Eye (tissue), 1 donor: ENCODE data around the gene TRMT112.

Source experiments
- DNase-seq: peaks from one replicate; pipeline ENCODE4 v3.0.0-alpha.2; 2015

The TRMT112 gene

GRCh38 chr11:64306563-64306875 is 10.8 kb downstream of the TRMT112 start:
- no peak for DNase-seq

GRCh38 chr11:64305691-64306562 is 11.4 kb downstream of the TRMT112 start:
- peak; percentile 78 for DNase-seq

GRCh38 chr11:64305075-64305690 is 12.2 kb downstream of the TRMT112 start, which contains the start of gene ESRRA:
TSS of gene ESRRA (plus strand) at chr11:64305524. CDS start at chr11:64307180, 1,656 bp downstream.
- DNase-seq: peak; percentile 99

GRCh38 chr11:64304316-64305072 is 12.9 kb downstream of the TRMT112 start:
- DNase-seq: peak; percentile 97

GRCh38 chr11:64304032-64304315 is 13.4 kb downstream of the TRMT112 start:
- DNase-seq: no peak

- no peak for DNase-seq
These were observed 14.0 kb downstream of the TRMT112 start for GRCh38 chr11:64303109-64304031.

- peak; percentile 55 for DNase-seq
These were observed 17.3 kb downstream of the TRMT112 start, which contains the start of gene CATSPERZ for GRCh38 chr11:64299847-64300648. TSS of gene CATSPERZ (plus strand) at chr11:64300358. CDS start at chr11:64300411, 53 bp downstream.

- peak; percentile 77 for DNase-seq
These were observed 18.2 kb downstream of the TRMT112 start for GRCh38 chr11:64298966-64299846.

- DNase-seq: peak; percentile 42
These were observed 19.5 kb downstream of the TRMT112 start for GRCh38 chr11:64297699-64298358.

GRCh38 chr11:64296830-64297698 is 20.3 kb downstream of the TRMT112 start:
- DNase-seq: peak; percentile 30

GRCh38 chr11:64296236-64296635 is 21.1 kb downstream of the TRMT112 start:
- no peak for DNase-seq

- DNase-seq: no peak
These were observed 21.6 kb downstream of the TRMT112 start for GRCh38 chr11:64295760-64296159.

- DNase-seq: peak; percentile 81
These were observed 22.6 kb downstream of the TRMT112 start for GRCh38 chr11:64294774-64295173.

GRCh38 chr11:64292460-64293254 is 24.7 kb downstream of the TRMT112 start:
- peak; percentile 51 for DNase-seq

- peak; percentile 51 for DNase-seq
These were observed 25.5 kb downstream of the TRMT112 start for GRCh38 chr11:64291752-64292459.

GRCh38 chr11:64291262-64291751 is 26.1 kb downstream of the TRMT112 start, which contains the start of gene KCNK4:
TSS of gene KCNK4 (plus strand) at chr11:64291302. CDS start at chr11:64293019, 1,717 bp downstream.
- DNase-seq: no peak
